Lower lobe of right lung (tissue), 2 donors: ENCODE data around the gene LRRK1. TPM values are rescaled to one million over a fixed set of nuclear protein-coding genes. Genes with fewer than 3 reads are reported as not detected.

Experiments
- ATAC-seq, 2 donors: fragments of 200-7000 bp; cut with Tn5 transposase; one replicate each; pipeline ENCODE4 v1.9.1; 2020 to 2022; ENCODE audit warnings: mild to moderate bottlenecking in 2 of 2, moderate library complexity in 2 of 2
- DNase-seq: peaks from one replicate; pipeline ENCODE4 v3.0.0-alpha.2; 2020
- H3K27ac ChIP-seq: fragments of 200-600 bp; one replicate; pipeline ENCODE4 v1.8.0; 2022
- H3K27me3 ChIP-seq: fragments of 200-600 bp; one replicate; pipeline ENCODE4 v1.8.0; 2022; ENCODE audit warnings: low read depth
- H3K36me3 ChIP-seq: fragments of 200-600 bp; one replicate; pipeline ENCODE4 v1.8.0; 2022; ENCODE audit warnings: mild to moderate bottlenecking
- H3K4me1 ChIP-seq: fragments of 200-600 bp; one replicate; pipeline ENCODE4 v1.8.0; 2022
- H3K4me3 ChIP-seq: fragments of 200-600 bp; one replicate; pipeline ENCODE4 v1.8.0; 2022; ENCODE audit warnings: mild to moderate bottlenecking
- H3K9me3 ChIP-seq: fragments of 200-600 bp; one replicate; pipeline ENCODE4 v1.8.0; 2022
- intact Hi-C: fragments of 100-400 bp; cut with DNase I; formaldehyde crosslinking; loops from one replicate; pipeline ENCODE4 v1.11.0; 2022
- total RNA-seq: library from RNA; stranded (reverse); fragmentation: NEBNext Ultra II Directional; extraction: Animal tissue kit (Norgen Biotek cat#: 25700); gene quantifications from one replicate; pipeline ENCODE4 v1.2.1, GENCODE V29; 2021
- TF ChIP-seq, protein P1 (sequence below): fragments of 200-600 bp; IDR thresholded peaks from one replicate; pipeline ENCODE4 v1.8.0; 2022; ENCODE audit warnings: antibody characterized with exemption, mild to moderate bottlenecking
- donor health status: DM: no; HTN: yes; CAD: no; lungs with severe emphysema.

LRRK1 gene
- total RNA-seq, 1 donor from 2014 or later = 24.3 TPM

DNA sequence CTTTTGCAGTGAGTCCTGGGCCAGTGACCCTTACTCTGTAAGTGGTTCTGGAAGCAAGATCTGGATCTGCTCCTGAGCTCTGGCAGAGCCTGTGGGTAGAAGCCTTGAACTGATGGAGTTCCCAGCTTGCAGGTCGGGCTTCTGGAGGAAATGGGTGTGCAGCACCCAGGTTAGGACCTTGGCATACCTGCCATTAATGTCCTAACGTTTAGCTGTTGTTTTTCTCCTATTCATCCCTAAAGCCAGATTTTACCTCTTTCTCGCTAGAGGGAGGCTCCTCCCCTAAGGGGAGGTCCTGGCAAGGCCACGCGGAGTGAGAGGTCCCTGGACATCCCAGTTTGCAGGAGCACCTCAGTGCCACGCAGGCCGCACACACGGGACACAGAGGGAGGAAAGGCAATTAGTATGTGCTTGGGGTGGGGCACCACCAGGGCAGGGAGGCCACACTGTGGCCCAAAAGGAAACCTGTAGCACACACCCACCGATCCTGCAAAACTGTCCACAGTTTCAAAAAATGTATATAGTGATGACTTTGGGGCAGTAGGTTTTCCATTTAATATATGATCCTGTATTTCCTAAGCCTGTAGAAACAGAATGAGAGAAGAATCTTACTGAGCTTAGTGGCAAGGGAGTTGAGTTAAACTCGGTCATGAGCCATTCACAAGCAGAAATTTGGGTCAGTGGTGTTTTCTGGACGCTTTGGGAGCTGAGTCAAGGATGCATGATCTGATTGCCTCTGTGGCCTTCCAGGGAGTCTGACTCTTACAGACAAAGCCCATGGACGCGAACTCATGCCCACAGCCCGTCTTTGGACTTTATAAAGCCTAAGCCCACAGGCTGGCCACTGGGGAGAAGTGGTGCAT is 148.7 kb downstream of the LRRK1 start:
- TF ChIP-seq, protein P1, sequence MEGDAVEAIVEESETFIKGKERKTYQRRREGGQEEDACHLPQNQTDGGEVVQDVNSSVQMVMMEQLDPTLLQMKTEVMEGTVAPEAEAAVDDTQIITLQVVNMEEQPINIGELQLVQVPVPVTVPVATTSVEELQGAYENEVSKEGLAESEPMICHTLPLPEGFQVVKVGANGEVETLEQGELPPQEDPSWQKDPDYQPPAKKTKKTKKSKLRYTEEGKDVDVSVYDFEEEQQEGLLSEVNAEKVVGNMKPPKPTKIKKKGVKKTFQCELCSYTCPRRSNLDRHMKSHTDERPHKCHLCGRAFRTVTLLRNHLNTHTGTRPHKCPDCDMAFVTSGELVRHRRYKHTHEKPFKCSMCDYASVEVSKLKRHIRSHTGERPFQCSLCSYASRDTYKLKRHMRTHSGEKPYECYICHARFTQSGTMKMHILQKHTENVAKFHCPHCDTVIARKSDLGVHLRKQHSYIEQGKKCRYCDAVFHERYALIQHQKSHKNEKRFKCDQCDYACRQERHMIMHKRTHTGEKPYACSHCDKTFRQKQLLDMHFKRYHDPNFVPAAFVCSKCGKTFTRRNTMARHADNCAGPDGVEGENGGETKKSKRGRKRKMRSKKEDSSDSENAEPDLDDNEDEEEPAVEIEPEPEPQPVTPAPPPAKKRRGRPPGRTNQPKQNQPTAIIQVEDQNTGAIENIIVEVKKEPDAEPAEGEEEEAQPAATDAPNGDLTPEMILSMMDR = no peak
- DNase-seq (peak; percentile 17), ATAC-seq (no peak)
- Histone ChIP-seq H3K27me3 (no peaks in the 10 kb centered on the region), H3K9me3 (no peaks in the 10 kb centered on the region), H3K27ac (no peak overlapping the region), H3K4me1 (peaks cover 15% of the 10 kb centered on the region), H3K4me3 (no peak overlapping the region), H3K36me3 (peaks cover 41% of the 10 kb centered on the region)
- intact Hi-C loops = no loop called here

DNA sequence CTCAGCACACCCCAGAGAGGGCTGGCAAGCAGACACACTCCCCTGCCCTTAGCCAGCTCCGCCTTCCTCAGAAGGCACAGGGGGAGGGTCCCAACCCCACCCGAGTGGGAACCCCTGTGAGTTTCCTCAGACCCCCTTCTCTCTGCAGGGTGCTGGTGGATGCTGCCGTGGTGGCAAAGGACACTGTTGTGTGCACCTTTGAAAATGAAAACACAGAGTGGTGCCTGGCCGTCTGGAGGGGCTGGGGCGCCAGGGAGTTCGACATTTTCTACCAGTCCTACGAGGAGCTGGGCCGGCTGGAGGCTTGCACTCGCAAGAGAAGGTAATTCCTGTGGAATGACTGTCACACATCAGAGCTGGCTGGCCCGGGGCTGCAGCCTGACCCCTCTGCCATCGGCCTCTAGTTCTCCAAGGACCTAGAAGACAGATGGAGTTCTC is 149.4 kb downstream of the LRRK1 start:
- peaks cover 34% of the 10 kb centered on the region for H3K36me3 ChIP-seq
- H3K9me3 ChIP-seq = no peaks in the 10 kb centered on the region
- H3K27ac ChIP-seq = peak overlapping the region; percentile 56
- intact Hi-C loops = no loop called here
- H3K4me3 ChIP-seq = no peak overlapping the region
- no peaks in the 10 kb centered on the region for H3K27me3 ChIP-seq
- TF ChIP-seq, protein P1 = no peak
- H3K4me1 ChIP-seq = peaks cover 15% of the 10 kb centered on the region
- DNase-seq (peak; percentile 45), ATAC-seq (no peak)

DNA sequence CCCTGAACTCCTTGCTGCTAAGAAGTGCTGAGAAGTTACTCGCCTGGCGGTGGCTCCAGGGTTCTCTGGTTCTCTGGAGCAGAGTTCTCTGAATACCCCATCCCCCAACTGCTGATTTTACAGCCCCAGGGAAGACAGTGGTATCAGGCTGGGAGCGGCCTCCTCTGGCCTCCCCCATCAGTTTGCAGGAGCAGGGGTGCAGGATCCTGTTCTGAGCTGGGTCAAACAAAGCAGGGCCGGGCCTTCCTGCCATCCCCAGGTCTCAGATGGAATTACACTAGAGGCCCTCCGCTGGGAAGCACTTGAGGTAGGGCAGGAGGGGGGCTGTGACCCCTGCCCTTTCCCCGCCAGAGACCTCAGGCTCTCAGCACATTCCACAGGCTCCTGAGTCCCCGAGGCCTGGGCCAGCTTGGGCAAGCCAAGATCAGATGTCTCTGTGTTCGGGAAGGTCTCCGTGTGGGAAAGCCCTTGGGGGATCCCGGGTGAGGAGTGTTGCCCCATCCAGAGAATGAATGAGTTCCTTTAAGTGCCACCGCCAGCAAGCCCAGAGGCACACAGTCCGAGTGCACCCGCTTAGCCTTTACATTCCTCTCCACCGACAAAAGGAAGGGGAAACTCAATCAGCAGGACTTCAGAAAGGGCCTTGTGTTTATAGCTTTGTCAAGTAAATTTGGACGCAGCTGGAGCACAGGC is 149.9 kb downstream of the LRRK1 start:
- no peaks in the 10 kb centered on the region for H3K27me3 ChIP-seq
- TF ChIP-seq, protein P1 = no peak
- ATAC-seq = peak; percentile 8 to 63
- H3K4me3 ChIP-seq = no peak overlapping the region
- H3K9me3 ChIP-seq = no peaks in the 10 kb centered on the region
- H3K36me3 ChIP-seq = peaks cover 29% of the 10 kb centered on the region
- intact Hi-C loops = no loop called here
- peaks cover 15% of the 10 kb centered on the region for H3K4me1 ChIP-seq
- H3K27ac ChIP-seq = peak overlapping the region; percentile 56
- peak; percentile 45 for DNase-seq

DNA sequence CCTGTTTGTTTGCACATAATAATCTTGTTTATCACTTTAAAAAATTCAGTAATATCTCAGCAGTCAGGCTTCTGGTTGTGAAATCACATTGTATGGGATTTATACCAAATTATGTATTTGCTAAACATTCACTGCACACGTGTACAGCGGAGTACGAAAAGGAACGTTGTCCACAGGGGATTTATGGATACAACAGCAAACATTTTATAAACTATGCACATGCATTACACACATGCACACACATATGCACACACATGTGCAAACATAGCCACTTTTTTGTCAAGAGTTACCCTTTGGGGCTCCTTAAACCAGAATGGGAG is 150.5 kb downstream of the LRRK1 start:
- Histone ChIP-seq H3K4me3 (no peak overlapping the region), H3K4me1 (peaks cover 15% of the 10 kb centered on the region), H3K27me3 (no peaks in the 10 kb centered on the region), H3K9me3 (no peaks in the 10 kb centered on the region), H3K27ac (peak overlapping the region; percentile 56), H3K36me3 (peaks cover 27% of the 10 kb centered on the region)
- DNase-seq = no peak
- TF ChIP-seq, protein P1 = no peak
- intact Hi-C loops = no loop called here
- ATAC-seq = no peak

DNA sequence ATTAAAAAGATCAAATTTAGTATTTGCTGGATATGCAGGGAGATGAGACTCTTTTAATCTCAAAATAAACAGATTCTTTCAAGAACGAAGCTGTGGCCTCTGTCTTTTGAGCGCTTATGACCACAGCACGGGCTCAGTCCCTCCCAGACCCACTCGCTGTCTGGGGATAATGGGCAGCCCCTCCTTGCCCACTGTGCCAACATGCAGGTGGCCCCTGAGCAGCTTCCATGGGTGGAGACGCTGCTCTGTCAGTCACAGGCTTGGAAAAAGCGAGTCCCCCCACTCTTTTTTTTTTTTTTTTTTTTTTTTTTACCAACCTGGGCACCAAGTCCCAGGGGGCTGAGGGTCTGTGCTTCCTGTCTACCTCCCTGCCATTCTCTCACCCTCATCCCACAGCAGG is 150.9 kb downstream of the LRRK1 start:
- TF ChIP-seq, protein P1 = no peak
- H3K4me1 ChIP-seq = peaks cover 15% of the 10 kb centered on the region
- intact Hi-C loops = no loop called here
- peak overlapping the region; percentile 54 for H3K27ac ChIP-seq
- H3K36me3 ChIP-seq = peaks cover 27% of the 10 kb centered on the region
- peak; percentile 24 for DNase-seq
- no peak overlapping the region for H3K4me3 ChIP-seq
- ATAC-seq = no peak
- no peaks in the 10 kb centered on the region for H3K27me3 ChIP-seq
- H3K9me3 ChIP-seq = no peaks in the 10 kb centered on the region
